Measurements from ENCODE around the gene SIRPA.
"Not testable (repeated sequence)": the region's sequence is repeated elsewhere in the genome, so short reads cannot be mapped to it uniquely, and the experiment has no call there.

The SIRPA gene

GRCh38 chr20:1909097-1909496 is 13.9 kb downstream of the SIRPA start:
- DNase-seq: no peak

GRCh38 chr20:1911536-1911935 is 16.3 kb downstream of the SIRPA start:
- no peak for DNase-seq

DNA sequence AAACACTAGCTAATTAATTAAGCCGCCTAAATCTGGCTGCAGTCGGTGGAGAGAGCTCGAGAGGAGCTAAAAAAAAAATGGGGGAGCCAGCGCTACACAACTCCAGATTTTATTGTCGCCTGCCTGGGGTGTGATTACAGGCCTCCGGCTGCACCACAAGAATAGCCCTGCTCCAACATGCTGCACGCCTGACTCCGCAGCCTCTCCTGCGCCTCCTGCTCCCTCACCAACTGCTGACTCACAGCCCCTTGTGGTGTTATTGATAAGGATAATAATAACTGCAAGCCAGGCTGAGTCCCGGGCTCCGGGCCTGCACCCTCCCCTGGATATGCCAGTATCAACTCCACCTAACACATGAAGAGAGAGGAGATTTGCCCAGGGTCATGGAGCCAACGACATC is 16.8 kb downstream of the SIRPA start:
- no peak for DNase-seq

DNA sequence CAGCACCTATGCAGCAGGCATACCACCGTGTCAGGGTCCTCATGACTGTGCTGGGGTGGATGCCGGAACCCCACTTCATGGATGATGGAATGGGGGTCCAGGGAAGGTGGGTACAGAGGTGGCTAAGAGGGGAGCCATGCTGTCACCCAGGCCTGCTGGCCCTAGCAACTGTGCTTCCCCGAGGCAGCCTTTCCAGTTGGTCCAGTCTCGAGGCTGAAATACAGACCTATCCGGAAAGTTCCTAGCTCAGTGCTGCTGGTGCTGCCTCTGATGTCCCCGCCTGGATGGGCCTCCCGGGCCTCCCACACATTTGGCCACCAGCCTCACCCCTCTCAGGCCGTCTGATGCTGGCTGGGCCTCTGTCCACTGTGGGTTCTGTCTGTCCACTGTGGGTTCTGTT is 17.4 kb downstream of the SIRPA start:
- DNase-seq: no peak

DNA sequence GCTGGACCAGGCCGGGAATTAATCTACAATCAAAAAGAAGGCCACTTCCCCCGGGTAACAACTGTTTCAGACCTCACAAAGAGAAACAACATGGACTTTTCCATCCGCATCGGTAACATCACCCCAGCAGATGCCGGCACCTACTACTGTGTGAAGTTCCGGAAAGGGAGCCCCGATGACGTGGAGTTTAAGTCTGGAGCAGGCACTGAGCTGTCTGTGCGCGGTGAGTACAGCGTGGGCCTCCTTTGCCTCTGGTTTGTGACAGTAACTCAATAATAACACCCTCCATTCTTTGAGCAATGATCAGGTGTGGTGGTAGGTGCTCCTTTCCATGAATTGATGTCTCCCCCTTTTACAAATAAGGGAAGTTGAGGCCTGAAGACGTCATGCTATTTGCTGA is 20.0 kb downstream of the SIRPA start:
- not testable (repeated sequence) for DNase-seq

DNA sequence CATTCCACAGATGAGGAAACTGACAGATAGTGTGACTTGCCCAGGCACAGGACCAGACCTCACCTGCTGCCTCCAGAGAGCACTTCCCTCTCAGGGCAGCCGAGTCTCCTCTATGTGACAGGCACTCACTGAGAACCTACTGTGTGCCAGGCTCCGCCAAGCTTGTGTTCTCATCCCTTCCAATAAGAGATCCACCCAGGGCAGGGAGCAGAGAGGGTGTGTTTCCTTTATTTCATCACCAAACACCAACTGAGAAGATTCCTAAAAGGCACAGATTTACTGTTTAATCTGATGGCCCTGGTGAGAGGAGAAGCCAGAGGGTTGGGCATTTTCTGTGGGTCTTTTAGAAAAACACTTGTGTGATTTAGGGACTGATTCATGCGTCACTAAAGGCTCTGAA is 20.5 kb downstream of the SIRPA start:
- no peak for DNase-seq

- DNase-seq: no peak
These were observed 22.6 kb downstream of the SIRPA start for GRCh38 chr20:1917786-1918185.

DNA sequence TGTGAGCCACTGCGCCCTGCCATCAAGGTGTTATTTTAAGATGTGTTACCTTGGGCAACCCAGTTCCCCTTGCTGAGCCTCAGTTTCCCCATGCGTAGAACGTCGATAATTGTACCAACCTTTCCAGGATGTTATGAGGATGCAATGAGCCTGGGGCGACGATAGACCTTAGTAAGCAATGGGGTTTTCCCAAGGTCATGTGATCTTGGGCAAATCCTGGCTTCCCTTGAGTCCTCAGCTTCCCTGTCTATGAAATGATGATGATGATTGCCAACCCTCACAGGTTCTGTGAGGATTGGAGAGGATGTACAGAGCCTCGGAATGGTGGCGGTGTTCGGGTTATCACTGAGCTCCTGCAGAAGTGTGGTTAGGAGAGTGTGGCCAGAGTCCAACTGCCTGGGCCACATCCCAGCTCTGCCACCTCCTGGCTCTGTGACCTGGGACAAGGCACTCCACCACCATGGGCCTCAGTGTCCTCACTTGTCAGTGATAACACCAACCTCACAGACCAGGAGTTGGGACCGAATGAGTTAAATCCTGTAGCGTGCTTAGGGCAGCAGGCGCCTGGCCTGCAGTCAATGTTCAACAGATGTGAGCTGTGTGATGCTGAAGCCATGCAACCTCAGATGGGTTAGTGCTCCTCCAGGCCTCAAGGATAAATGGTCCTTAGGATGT is 23.4 kb downstream of the SIRPA start:
- peak; percentile 30 for DNase-seq

- no peak for DNase-seq
These were observed 25.0 kb downstream of the SIRPA start for GRCh38 chr20:1920252-1920651.

DNA sequence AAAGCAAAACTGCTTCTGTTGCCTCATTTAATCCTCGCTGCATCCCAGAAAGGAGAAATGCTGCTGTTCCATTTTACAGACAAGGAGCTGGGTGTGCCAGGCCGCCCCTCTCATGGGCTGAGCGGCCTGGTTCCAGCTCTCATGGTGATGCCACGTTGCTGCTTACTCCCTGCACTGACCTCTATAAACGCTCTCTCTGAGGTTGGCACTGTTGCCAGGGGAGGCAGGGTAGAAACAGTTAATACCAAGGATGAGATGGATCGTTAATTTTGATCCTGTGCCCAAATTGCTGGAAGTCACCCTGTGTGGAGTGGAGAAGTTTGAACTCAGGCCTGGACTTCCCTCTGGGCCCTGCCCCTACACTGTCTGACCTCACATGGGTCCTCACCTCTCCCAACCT is 25.6 kb downstream of the SIRPA start:
- no peak for DNase-seq

- not testable (repeated sequence) for DNase-seq
These were observed 26.8 kb downstream of the SIRPA start for GRCh38 chr20:1921985-1922384.

GRCh38 chr20:1922786-1923185 is 27.6 kb downstream of the SIRPA start:
- DNase-seq: no peak

DNA sequence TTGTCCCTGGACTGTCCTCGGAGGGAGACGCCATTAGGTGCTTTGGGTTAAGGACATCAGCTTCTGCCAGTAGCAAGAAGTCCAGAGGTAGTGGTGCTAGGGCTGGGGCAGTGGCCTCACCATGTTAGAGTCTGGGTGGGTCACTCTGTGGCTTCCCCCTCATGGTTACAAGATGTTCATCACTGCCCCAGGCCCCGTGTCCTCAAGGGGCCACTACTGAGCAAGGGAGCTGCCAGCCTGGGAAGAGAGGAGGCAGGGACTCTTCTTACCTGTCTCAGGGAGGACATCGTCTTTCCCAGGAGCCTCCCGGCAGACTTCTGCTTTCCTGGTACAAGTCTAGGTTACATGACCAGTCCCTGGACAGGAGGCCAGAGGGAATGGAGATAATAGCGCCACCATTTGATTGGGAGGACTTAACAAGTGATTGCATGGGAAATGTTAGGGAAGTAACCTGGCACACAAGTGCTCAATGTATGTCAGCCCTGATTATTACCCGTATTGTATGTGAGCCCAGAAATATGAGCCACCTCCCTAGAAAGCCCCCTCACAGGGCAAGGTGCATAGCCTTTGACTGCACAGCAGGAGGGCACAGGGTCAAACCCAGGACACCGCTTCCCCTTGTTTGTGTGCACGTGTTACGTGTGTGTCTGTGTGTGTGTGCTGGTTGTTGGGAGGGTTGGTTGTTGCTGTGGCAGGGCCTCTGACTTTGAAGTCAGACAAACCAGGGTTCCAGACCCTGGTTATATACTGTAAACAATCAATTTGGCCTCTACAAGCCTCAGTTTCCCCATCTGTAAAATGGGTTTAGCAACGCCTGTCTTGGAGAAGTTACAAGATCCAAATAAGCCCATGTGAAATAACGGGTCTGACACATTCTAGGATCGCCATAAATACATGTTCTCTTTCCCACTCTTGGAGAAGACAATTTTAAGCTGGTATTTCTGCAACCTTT is 30.0 kb downstream of the SIRPA start:
- no peak for DNase-seq

DNA sequence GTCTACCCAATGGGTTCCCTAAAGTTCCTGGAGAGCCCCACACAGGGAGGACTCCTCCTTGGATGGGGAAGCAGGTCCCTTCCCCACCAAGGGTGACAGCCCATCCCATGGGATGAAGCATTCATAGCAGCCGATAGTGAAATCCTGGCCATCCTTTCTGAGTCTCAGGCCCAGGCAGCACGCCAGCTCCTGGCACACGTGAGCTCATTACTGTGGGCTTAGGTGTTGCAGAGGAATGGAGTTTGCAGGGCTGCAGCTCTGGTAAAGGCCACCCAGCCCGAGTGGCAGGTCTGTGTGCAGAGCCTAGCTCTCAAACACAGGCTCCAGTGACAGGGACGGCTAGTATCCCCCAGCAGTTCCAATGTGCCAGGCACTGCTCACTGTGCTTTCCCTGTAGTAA is 31.0 kb downstream of the SIRPA start:
- no peak for DNase-seq

GRCh38 chr20:1927217-1927616 is 32.0 kb downstream of the SIRPA start:
- peak; percentile 25 for DNase-seq

GRCh38 chr20:1928154-1928553 is 32.9 kb downstream of the SIRPA start:
- no peak for DNase-seq

DNA sequence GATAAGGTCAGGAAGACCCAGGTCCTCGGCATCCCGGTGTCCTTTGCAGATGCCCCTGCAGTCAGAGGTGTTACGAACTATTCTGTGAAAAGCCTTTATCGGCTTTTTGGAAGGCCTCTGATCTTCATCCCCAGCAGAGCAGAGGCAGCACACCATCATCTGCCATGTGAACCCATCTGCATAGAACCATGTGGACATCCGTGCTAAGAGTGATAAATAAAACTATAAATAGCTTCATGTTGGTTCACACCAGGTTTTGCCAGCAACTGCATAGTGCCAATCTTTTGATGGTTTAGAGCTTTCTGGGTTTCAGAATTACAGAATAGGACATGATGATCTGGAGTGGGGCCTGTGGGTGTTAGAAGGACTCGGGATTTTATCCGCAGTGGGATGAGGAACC is 33.6 kb downstream of the SIRPA start:
- no peak for DNase-seq

DNA sequence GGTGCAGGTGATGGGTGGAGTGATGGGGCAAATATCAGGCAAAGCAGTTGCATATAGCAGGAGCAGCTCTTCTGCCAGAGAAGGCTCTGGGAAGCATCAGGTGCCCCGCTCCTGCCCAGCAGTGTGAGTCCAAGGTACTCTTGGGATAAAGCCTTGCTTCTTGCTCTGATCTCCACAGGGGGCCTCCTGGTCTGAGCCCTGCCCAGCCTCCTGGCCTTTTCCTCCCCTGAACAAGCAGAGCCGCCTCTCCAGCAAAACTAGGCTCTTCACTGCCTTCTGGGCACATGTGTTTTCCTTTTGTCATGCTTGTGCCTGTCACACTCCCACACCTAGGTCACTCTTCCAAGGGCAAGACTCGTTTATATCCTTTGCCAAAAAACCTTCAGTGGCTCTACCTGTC is 34.3 kb downstream of the SIRPA start:
- no peak for DNase-seq

DNA sequence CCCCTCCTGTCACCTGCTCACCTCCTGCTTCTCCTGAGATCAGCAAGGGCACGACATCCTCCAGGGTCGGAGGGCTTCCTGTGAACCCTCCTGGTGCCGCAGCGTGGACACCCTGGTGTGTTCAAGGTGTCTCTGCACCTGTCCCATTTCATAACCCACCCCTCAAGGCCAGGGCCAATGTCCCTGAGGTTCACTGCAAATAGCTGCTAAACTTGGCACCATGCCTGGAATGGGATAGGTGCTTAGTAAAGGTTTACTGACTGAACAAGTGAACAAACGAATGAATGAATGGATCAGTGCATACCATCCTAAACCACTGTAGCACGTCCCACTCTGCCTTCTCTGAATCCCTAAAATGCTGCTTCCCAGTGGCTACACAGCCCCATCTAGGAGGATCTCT is 35.0 kb downstream of the SIRPA start:
- DNase-seq: no peak

- no peak for DNase-seq
These were observed 36.6 kb downstream of the SIRPA start for GRCh38 chr20:1931830-1932229.

GRCh38 chr20:1932971-1933370 is 37.8 kb downstream of the SIRPA start:
- no peak for DNase-seq

DNA sequence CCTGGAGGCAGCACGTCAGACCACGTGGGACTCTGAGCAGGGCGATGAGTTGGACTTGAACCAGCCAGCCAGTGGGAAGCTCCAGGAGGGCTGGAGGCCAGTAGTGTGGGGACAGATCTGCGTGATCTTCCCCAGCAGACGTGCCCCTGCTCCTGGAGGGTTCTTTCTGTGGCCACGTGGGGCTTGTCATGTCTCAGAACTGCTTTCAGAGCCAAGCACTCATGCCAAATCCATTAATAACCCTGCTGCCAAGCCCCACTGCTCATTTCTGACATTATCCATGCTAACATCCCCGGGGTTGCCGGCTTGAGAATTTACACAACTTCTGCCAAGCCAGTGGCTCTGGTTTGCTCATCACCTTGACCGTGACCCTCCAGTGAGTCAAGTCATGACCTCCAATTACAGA is 38.3 kb downstream of the SIRPA start:
- peak; percentile 51 for DNase-seq

DNA sequence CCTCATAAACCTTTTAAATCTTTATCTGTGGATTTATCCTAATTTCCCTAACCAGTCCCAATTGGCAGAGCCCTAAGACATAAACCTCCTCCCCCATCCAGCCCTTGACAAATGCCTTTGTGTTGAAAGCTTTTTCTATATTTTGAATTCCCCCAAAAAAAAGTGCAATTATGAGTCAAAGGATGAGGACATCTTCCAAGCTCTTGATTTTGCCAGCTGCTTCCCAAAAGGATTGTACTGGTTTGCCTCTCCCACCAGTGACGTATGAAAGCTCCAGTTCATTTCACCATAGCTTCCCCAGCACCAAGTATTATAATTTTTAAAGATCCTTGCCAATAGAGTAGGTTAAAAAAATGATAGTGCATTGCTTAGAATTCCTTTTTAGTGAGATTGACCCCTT is 38.9 kb downstream of the SIRPA start:
- DNase-seq: peak; percentile 86
